ACHN (cell line): ENCODE data around the gene MOG.

Experiments
- DNase-seq: peaks from one replicate; pipeline ENCODE4 v3.0.0-alpha.2; 2015
- in situ Hi-C: cut with HindIII; loops from 2 replicates; pipeline ENCODE4 v1.10.0; 2017; ENCODE audit warnings: low sequenced_read_pairs, low pct_ligation_motif_present, low pct_unique_long_range_greater_than_20kb

The MOG gene

GRCh38 chr6:29708432-29709179 is 51.7 kb downstream of the MOG start:
- in situ Hi-C loops: no loop called here
- no peak for DNase-seq

GRCh38 chr6:29709188-29709587 is 52.3 kb downstream of the MOG start:
- in situ Hi-C loops: no loop called here
- no peak for DNase-seq

- in situ Hi-C loops: no loop called here
- DNase-seq: no peak
These were observed 53.5 kb downstream of the MOG start for GRCh38 chr6:29710281-29710941.

- in situ Hi-C loops: no loop called here
- no peak for DNase-seq
These were observed 64.0 kb downstream of the MOG start for GRCh38 chr6:29720863-29721262.
